Measurements from ENCODE around the gene FAM13A. TPM values are rescaled to one million over a fixed set of nuclear protein-coding genes. Genes with fewer than 3 reads are reported as not detected.

The FAM13A gene
- total RNA-seq, 4 donors from 2014 or later = 58.6 to 365 (median 71.2) TPM

DNA sequence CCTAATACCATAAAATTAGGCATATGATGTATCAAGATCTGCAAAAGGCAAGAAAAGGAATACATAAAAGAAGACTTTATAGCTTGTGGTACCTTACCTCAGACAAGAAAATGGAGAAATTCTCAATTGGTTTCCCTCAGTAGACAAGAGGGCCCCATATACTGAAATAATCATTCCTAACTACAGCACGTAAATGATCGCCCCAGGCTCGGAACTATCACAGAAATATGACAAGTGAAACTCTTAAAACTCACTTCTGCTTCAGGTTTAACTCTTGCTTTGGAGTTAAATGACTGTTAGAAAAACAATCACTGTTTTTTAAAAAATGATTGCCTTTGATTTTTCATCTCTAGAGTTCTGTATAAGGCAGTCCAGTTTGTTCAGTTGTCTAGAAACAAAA lies 320.7 kb downstream of the FAM13A start:
- H3K27me3 ChIP-seq = no peaks in the 10 kb centered on the region
- peaks cover 13% of the 10 kb centered on the region for H3K4me1 ChIP-seq
- TF ChIP-seq, protein P1, sequence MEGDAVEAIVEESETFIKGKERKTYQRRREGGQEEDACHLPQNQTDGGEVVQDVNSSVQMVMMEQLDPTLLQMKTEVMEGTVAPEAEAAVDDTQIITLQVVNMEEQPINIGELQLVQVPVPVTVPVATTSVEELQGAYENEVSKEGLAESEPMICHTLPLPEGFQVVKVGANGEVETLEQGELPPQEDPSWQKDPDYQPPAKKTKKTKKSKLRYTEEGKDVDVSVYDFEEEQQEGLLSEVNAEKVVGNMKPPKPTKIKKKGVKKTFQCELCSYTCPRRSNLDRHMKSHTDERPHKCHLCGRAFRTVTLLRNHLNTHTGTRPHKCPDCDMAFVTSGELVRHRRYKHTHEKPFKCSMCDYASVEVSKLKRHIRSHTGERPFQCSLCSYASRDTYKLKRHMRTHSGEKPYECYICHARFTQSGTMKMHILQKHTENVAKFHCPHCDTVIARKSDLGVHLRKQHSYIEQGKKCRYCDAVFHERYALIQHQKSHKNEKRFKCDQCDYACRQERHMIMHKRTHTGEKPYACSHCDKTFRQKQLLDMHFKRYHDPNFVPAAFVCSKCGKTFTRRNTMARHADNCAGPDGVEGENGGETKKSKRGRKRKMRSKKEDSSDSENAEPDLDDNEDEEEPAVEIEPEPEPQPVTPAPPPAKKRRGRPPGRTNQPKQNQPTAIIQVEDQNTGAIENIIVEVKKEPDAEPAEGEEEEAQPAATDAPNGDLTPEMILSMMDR (IDR thresholded peaks at IDR 0.05) = no peak
- TF ChIP-seq POLR2A (IDR thresholded peaks at IDR 0.05) = no peak
- no peak for TF ChIP-seq POLR2AphosphoS5 (IDR thresholded peaks at IDR 0.05)
- no peak for TF ChIP-seq EP300 (IDR thresholded peaks at IDR 0.05)
- peaks cover 50% of the 10 kb centered on the region for H3K36me3 ChIP-seq
- H3K27ac ChIP-seq = peak overlapping the region; percentile 15
- WGBS = 86% methylated on average over 3 of the region's 3 CpGs
- no peaks in the 10 kb centered on the region for H3K9me3 ChIP-seq
- no peak overlapping the region for H3K4me3 ChIP-seq
- no peak for DNase-seq (ENCODE audit: low spot score in 2 of 2)

DNA sequence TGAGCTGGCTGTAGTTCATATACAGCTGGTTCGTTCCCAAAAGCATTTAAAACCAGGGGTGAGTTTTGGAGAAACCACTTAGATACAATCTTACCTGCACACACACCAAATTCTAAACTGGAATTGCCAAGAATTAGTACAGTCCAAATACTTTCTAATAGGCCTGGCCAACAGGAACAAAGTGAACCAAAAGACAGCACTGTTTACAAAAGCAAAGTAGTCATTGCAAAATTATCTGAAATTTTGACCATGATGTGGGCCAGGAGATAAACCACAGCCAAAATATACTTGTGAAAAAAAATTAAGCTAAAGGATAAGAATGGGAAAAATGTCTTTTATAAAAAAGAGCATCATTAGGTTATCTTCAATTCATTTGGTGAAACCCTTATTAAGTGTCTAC lies 321.4 kb downstream of the FAM13A start:
- H3K9me3 ChIP-seq = no peaks in the 10 kb centered on the region
- TF ChIP-seq POLR2A (IDR thresholded peaks at IDR 0.05) (no peak), POLR2AphosphoS5 (IDR thresholded peaks at IDR 0.05) (no peak), EP300 (IDR thresholded peaks at IDR 0.05) (no peak)
- TF ChIP-seq, protein P1 (IDR thresholded peaks at IDR 0.05) = no peak
- 63% methylated on average over 1 of the region's 1 CpG for WGBS
- H3K27ac ChIP-seq = no peak overlapping the region
- H3K4me1 ChIP-seq = peaks cover 13% of the 10 kb centered on the region
- no peak for DNase-seq (ENCODE audit: low spot score in 2 of 2)
- H3K27me3 ChIP-seq = no peaks in the 10 kb centered on the region
- no peak overlapping the region for H3K4me3 ChIP-seq
- peaks cover 51% of the 10 kb centered on the region for H3K36me3 ChIP-seq

DNA sequence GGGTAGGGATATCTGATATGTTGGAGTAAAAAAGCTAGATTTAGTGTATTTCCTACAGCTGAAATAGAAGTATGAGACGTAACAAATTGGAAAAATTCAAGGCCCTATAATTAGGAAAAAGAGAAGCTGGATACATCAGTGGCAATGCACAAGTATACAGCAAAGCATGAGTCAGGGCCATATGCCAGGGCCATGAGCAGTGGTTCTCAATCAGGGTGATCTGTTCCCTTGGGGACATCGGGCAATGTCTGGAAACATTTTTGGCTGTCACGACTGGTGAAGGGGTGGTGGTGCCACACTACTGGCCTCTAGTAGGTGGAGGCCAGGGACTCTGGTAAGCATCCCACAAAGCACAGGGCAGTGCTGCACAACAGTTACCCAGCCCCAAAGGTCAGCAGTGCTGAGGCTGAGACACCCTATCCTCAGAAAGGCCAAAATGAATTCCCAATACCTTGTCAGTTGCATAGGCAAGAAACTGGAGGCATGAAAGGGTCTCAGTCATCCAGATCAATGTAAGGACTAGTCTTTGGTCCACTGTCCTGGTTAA lies 322.5 kb downstream of the FAM13A start:
- Histone ChIP-seq H3K4me1 (peaks cover 13% of the 10 kb centered on the region), H3K27ac (no peak overlapping the region), H3K4me3 (no peak overlapping the region), H3K9me3 (no peaks in the 10 kb centered on the region), H3K36me3 (peaks cover 54% of the 10 kb centered on the region), H3K27me3 (no peaks in the 10 kb centered on the region)
- no peak for DNase-seq (ENCODE audit: low spot score in 2 of 2)
- TF ChIP-seq POLR2AphosphoS5 (IDR thresholded peaks at IDR 0.05) = no peak
- TF ChIP-seq POLR2A (IDR thresholded peaks at IDR 0.05) = no peak
- TF ChIP-seq, protein P1 (IDR thresholded peaks at IDR 0.05) = no peak
- no peak for TF ChIP-seq EP300 (IDR thresholded peaks at IDR 0.05)
- 74% methylated on average over 3 of the region's 3 CpGs for WGBS

DNA sequence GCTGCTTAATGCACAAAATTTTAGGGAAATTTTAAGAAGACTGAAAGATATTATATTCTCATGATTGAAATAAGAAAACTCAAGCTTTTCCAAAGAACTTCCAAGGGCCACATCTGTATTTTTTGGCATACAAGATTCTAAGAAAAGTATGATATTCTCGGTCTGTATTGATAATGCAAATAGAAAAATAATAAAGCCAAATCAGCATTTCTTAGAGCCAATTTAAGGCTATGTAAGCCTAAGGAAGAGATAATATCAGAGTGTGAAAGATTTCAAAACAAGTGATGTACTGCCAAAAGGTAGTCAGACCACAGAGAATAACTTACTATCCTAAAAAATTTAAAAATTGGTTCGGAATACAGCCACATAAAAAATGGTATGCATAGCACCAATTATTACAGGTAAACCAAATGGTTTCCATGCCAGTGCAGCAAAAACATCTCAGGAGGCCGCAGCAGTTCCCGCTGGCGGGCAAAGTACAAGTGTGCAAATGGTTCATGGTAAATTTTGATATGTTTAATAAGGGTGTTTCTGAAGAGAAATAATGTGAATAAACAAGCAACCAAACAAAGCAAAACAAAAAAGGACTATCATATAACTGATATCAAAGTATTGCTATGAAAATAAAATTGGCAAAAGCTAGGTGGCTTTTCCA lies 324.1 kb downstream of the FAM13A start:
- 86% methylated on average over 5 of the region's 5 CpGs for WGBS
- H3K27ac ChIP-seq = no peak overlapping the region
- no peak for DNase-seq (ENCODE audit: low spot score in 2 of 2)

DNA sequence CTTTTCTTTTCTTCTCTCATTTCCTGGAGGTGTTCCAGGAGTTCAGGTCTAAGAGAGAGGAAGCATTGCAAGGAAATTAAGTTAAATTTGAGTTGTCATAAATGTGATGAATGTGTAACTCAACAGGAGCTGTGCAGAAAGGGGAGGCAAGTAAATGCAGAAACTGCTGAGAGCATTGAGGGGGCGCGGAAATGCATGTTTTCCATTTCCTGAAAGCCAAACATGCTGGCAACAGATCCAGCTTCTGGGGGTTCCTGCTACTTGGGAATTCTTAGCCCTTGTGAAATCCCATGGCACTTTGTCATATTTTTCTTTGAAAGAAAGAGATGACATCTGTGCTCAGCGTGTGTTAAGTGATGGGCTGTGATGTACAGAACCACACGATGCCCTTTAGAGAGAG lies 325.6 kb downstream of the FAM13A start:
- peaks cover 5% of the 10 kb centered on the region for H3K4me1 ChIP-seq
- peaks cover 66% of the 10 kb centered on the region for H3K36me3 ChIP-seq
- 75% methylated on average over 4 of the region's 4 CpGs for WGBS
- no peak for DNase-seq (ENCODE audit: low spot score in 2 of 2)
- no peaks in the 10 kb centered on the region for H3K9me3 ChIP-seq
- H3K27ac ChIP-seq = no peak overlapping the region
- no peak overlapping the region for H3K4me3 ChIP-seq
- no peaks in the 10 kb centered on the region for H3K27me3 ChIP-seq
- TF ChIP-seq POLR2AphosphoS5 (IDR thresholded peaks at IDR 0.05) (no peak), EP300 (IDR thresholded peaks at IDR 0.05) (no peak), POLR2A (IDR thresholded peaks at IDR 0.05) (no peak)
- TF ChIP-seq, protein P1 (IDR thresholded peaks at IDR 0.05) = no peak

More for the DNA sequence above, 324.1 kb downstream of the FAM13A start:
- Histone ChIP-seq H3K36me3 (peaks cover 56% of the 10 kb centered on the region), H3K4me3 (no peak overlapping the region), H3K27me3 (no peaks in the 10 kb centered on the region), H3K9me3 (no peaks in the 10 kb centered on the region), H3K4me1 (peaks cover 11% of the 10 kb centered on the region)
- TF ChIP-seq POLR2A (IDR thresholded peaks at IDR 0.05) (no peak), EP300 (IDR thresholded peaks at IDR 0.05) (no peak), POLR2AphosphoS5 (IDR thresholded peaks at IDR 0.05) (no peak)
- TF ChIP-seq, protein P1 (IDR thresholded peaks at IDR 0.05) = no peak

Data from suprapubic skin (tissue), 4 donors.